SK-N-SH (cell line): ENCODE results near the gene ATL3.

Experiments used
- CTCF ChIP-seq: fragments of 200-600 bp; sonication (generic); IDR thresholded peaks from 2 replicates; pipeline ENCODE4 v1.6.1; 2017; ENCODE audit warnings: antibody characterized with exemption, mild to moderate bottlenecking, moderate library complexity
- EP300 ChIP-seq, 2 experiments: IDR thresholded peaks; 2 replicates each; pipeline versions ENCODE4 v1.4.0 to v1.6.1; 2012; ENCODE audit warnings: borderline replicate concordance in 1 of 2, low read depth in 1 of 2, low read length in 1 of 2
- GABPA ChIP-seq: IDR thresholded peaks from 2 replicates; pipeline ENCODE4 v1.4.0; 2012; ENCODE audit warnings: low read depth, mild to moderate bottlenecking
- GATA2 ChIP-seq: sonication (generic); formaldehyde crosslinking; IDR thresholded peaks from 2 replicates; pipeline ENCODE4 v1.5.0; 2020; ENCODE audit warnings: mild to moderate bottlenecking, missing genetic modification reagents
- JUND ChIP-seq: IDR thresholded peaks from 2 replicates; pipeline ENCODE4 v1.4.0; 2012
- MAX ChIP-seq: IDR thresholded peaks from 2 replicates; pipeline ENCODE4 v1.4.0; 2012; ENCODE audit warnings: low read depth
- RAD21 ChIP-seq: IDR thresholded peaks from 2 replicates; pipeline ENCODE4 v1.6.1; 2012; ENCODE audit warnings: mild to moderate bottlenecking, low read length
- REST ChIP-seq: IDR thresholded peaks from 2 replicates; pipeline ENCODE4 v1.6.1; 2012; ENCODE audit warnings: mild to moderate bottlenecking, low read depth, low read length, moderate library complexity
- SMC3 ChIP-seq: IDR thresholded peaks from 2 replicates; pipeline ENCODE4 v1.6.1; 2012; ENCODE audit warnings: low read depth, low read length, improper control_type of control experiment
- TAF1 ChIP-seq: IDR thresholded peaks from 2 replicates; pipeline ENCODE4 v1.6.1; 2012; ENCODE audit warnings: low read depth, mild to moderate bottlenecking, low read length, moderate library complexity, borderline replicate concordance

GRCh38 chr11:63639199-63639832 lies 31.9 kb downstream of the ATL3 start:
- TF ChIP-seq CTCF = peak; percentile 68
- no peak for TF ChIP-seq GABPA
- TF ChIP-seq EP300 (IDR thresholded peaks at IDR 0.05; ENCODE audit: borderline replicate concordance in 1 of 2, low read depth in 1 of 2, low read length in 1 of 2) = no peak
- no peak for TF ChIP-seq RAD21
- no peak for TF ChIP-seq MAX
- no peak for TF ChIP-seq JUND
- no peak for TF ChIP-seq SMC3
- TF ChIP-seq REST = no peak
- no peak for TF ChIP-seq TAF1
- TF ChIP-seq GATA2 (CRISPR knock-in tag) = no peak
